Stimulated activated CD4-positive, alpha-beta T cell treated with anti-CD3 and anti-CD28 coated beads, TNF-alpha, amount 100 ng/mL, for 4 hours (primary cell): Measurements from ENCODE around the gene SCAND1.
"Not testable (repeated sequence)": the region's sequence is repeated elsewhere in the genome, so short reads cannot be mapped to it uniquely, and the experiment has no call there.

ENCODE experiments used
- DNase-seq, 3 experiments: peaks; one replicate each; pipeline ENCODE4 v3.0.0-alpha.2; 2020; ENCODE audit warnings: low read depth in 3 of 3

Gene SCAND1

GRCh38 chr20:35959291-35959690 is 5.0 kb upstream of the SCAND1 start:
- DNase-seq, result not testable (repeated sequence)

GRCh38 chr20:35956616-35957015 is 2.3 kb upstream of the SCAND1 start:
- no peak for DNase-seq

GRCh38 chr20:35954907-35955251 is 577 bp upstream of the SCAND1 start:
- peak in 1 of 3 experiments; percentile 9 for DNase-seq

- DNase-seq, result peak; percentile 35 to 45 (median 36)
Measured at GRCh38 chr20:35953387-35954199, 709 bp downstream of the SCAND1 start.

GRCh38 chr20:35952480-35953386 is 1.6 kb downstream of the SCAND1 start:
- DNase-seq, result no peak

- not testable (repeated sequence) for DNase-seq
Measured at GRCh38 chr20:35952080-35952479, 2.2 kb downstream of the SCAND1 start.

GRCh38 chr20:35950093-35950492 is 4.2 kb downstream of the SCAND1 start:
- no peak for DNase-seq

GRCh38 chr20:35947907-35948306 is 6.4 kb downstream of the SCAND1 start:
- no peak for DNase-seq

GRCh38 chr20:35947489-35947888 is 6.8 kb downstream of the SCAND1 start:
- no peak for DNase-seq

- no peak for DNase-seq
Measured at GRCh38 chr20:35942243-35942642, 12.1 kb downstream of the SCAND1 start.

GRCh38 chr20:35941620-35942019 is 12.7 kb downstream of the SCAND1 start:
- no peak for DNase-seq

GRCh38 chr20:35939264-35939663 is 15.0 kb downstream of the SCAND1 start:
- DNase-seq, result no peak

- no peak for DNase-seq
Measured at GRCh38 chr20:35934050-35934449, 20.3 kb downstream of the SCAND1 start.

- DNase-seq, result no peak
Measured at GRCh38 chr20:35929301-35929700, 25.0 kb downstream of the SCAND1 start.

- DNase-seq, result no peak
Measured at GRCh38 chr20:35920523-35920922, 33.8 kb downstream of the SCAND1 start.

- no peak for DNase-seq
Measured at GRCh38 chr20:35918021-35918420, 36.3 kb downstream of the SCAND1 start.

- no peak for DNase-seq
Measured at GRCh38 chr20:35917077-35917476, 37.2 kb downstream of the SCAND1 start.

GRCh38 chr20:35912881-35913280 is 41.4 kb downstream of the SCAND1 start:
- DNase-seq, result no peak

- DNase-seq, result no peak
Measured at GRCh38 chr20:35910254-35910653, 44.0 kb downstream of the SCAND1 start.

GRCh38 chr20:35909796-35910195 is 44.5 kb downstream of the SCAND1 start:
- no peak for DNase-seq

GRCh38 chr20:35909176-35909575 is 45.1 kb downstream of the SCAND1 start:
- no peak for DNase-seq

- DNase-seq, result no peak
Measured at GRCh38 chr20:35908007-35908406, 46.3 kb downstream of the SCAND1 start.
